Head of caudate nucleus (tissue), 42 donors: ENCODE data around the gene CEP112.
"Not testable (repeated sequence)": the region's sequence is repeated elsewhere in the genome, so short reads cannot be mapped to it uniquely, and the experiment has no call there.

ENCODE experiments used
- DNase-seq, 42 donors: peaks; one replicate each; pipeline versions ENCODE4 v3.0.0 to v3.0.0-alpha.2; 2020 to 2021; ENCODE audit warnings: mixed read lengths in 7 of 42
- intact Hi-C: fragments of 100-400 bp; cut with DNase I; formaldehyde crosslinking; loops from one replicate; pipeline ENCODE4 v1.15.0; 2022

CEP112 gene

GRCh38 chr17:66094727-66095126 is 97.2 kb downstream of the CEP112 start:
- no peak for DNase-seq
- intact Hi-C loops, result no loop called here

GRCh38 chr17:66091445-66092080 is 100.4 kb downstream of the CEP112 start:
- intact Hi-C loops, result no loop called here
- no peak for DNase-seq

- intact Hi-C loops, result no loop called here
- no peak for DNase-seq
Observed at GRCh38 chr17:66089764-66090163, 102.2 kb downstream of the CEP112 start.

GRCh38 chr17:66088173-66088572 is 103.8 kb downstream of the CEP112 start:
- intact Hi-C loops, result no loop called here
- no peak for DNase-seq

- DNase-seq, result no peak
- intact Hi-C loops, result no loop called here
Observed at GRCh38 chr17:66087073-66087472, 104.9 kb downstream of the CEP112 start.

- intact Hi-C loops, result no loop called here
- DNase-seq, result no peak
Observed at GRCh38 chr17:66085221-66085620, 106.7 kb downstream of the CEP112 start.

- intact Hi-C loops, DNase-seq: not testable (repeated sequence)
Observed at GRCh38 chr17:66080670-66081069, 111.3 kb downstream of the CEP112 start.

- DNase-seq, result no peak
- intact Hi-C loops, result no loop called here
Observed at GRCh38 chr17:66076546-66077190, 115.3 kb downstream of the CEP112 start.

- intact Hi-C loops, result no loop called here
- no peak for DNase-seq
Observed at GRCh38 chr17:66073384-66073783, 118.5 kb downstream of the CEP112 start.

- intact Hi-C loops, result no loop called here
- DNase-seq, result no peak
Observed at GRCh38 chr17:66063686-66064085, 128.2 kb downstream of the CEP112 start.

GRCh38 chr17:66056148-66056547 is 135.8 kb downstream of the CEP112 start:
- no peak for DNase-seq
- intact Hi-C loops, result no loop called here

- intact Hi-C loops, result no loop called here
- DNase-seq, result no peak
Observed at GRCh38 chr17:66054242-66054641, 137.7 kb downstream of the CEP112 start.

GRCh38 chr17:66044083-66044482 is 147.8 kb downstream of the CEP112 start:
- DNase-seq, result no peak
- intact Hi-C loops, result no loop called here

- intact Hi-C loops, result no loop called here
Observed at GRCh38 chr17:66043419-66043818, 148.5 kb downstream of the CEP112 start.

GRCh38 chr17:66040402-66040801 is 151.5 kb downstream of the CEP112 start:
- DNase-seq, result peak in 4 of 42 donors; percentile 1 to 7 (median 4)
- intact Hi-C loops, result no loop called here

More at GRCh38 chr17:66043419-66043818, 148.5 kb downstream of the CEP112 start:
- no peak for DNase-seq

- intact Hi-C loops, result no loop called here
- DNase-seq, result no peak
Observed at GRCh38 chr17:66038125-66038524, 153.8 kb downstream of the CEP112 start.

- intact Hi-C loops, result no loop called here
- no peak for DNase-seq
Observed at GRCh38 chr17:66037221-66037620, 154.7 kb downstream of the CEP112 start.

- no peak for DNase-seq
Observed at GRCh38 chr17:66032082-66032712, 159.7 kb downstream of the CEP112 start.

GRCh38 chr17:66025551-66025950 is 166.4 kb downstream of the CEP112 start:
- DNase-seq, result no peak
- intact Hi-C loops, result no loop called here

More at GRCh38 chr17:66032082-66032712, 159.7 kb downstream of the CEP112 start:
- intact Hi-C loops, result no loop called here

GRCh38 chr17:66021757-66022156 is 170.2 kb downstream of the CEP112 start:
- DNase-seq, result no peak
- intact Hi-C loops, result no loop called here

- intact Hi-C loops, result no loop called here
- DNase-seq, result no peak
Observed at GRCh38 chr17:66018786-66019185, 173.1 kb downstream of the CEP112 start.
